Ramos (cell line): Measurements from ENCODE around the gene NRXN3.

ENCODE experiments used
- in situ Hi-C: fragments of 300-500 bp; cut with MboI; formaldehyde crosslinking; loops from one replicate; pipeline ENCODE4 v1.14.3; 2022; ENCODE audit warnings: low sequenced_read_pairs; ENCODE audit not compliant: unreplicated experiment

NRXN3 gene

GRCh38 chr14:79511146-79511545 lies 1341.0 kb downstream of the NRXN3 start:
- in situ Hi-C loops, result no loop called here

- in situ Hi-C loops, result no loop called here
These were observed 1343.3 kb downstream of the NRXN3 start for GRCh38 chr14:79513446-79513845.

- in situ Hi-C loops, result no loop called here
These were observed 1344.5 kb downstream of the NRXN3 start for GRCh38 chr14:79514700-79515099.

- in situ Hi-C loops, result no loop called here
These were observed 1345.0 kb downstream of the NRXN3 start for GRCh38 chr14:79515158-79515557.

- in situ Hi-C loops, result no loop called here
These were observed 1345.8 kb downstream of the NRXN3 start for GRCh38 chr14:79516009-79516408.

- in situ Hi-C loops, result no loop called here
These were observed 1355.2 kb downstream of the NRXN3 start for GRCh38 chr14:79525416-79525815.

- in situ Hi-C loops, result no loop called here
These were observed 1358.7 kb downstream of the NRXN3 start for GRCh38 chr14:79528828-79529416.

GRCh38 chr14:79530555-79530954 lies 1360.4 kb downstream of the NRXN3 start:
- in situ Hi-C loops, result no loop called here

GRCh38 chr14:79534703-79535353 lies 1364.7 kb downstream of the NRXN3 start:
- in situ Hi-C loops, result no loop called here

- in situ Hi-C loops, result no loop called here
These were observed 1370.2 kb downstream of the NRXN3 start for GRCh38 chr14:79540394-79540793.

GRCh38 chr14:79542121-79542520 lies 1371.9 kb downstream of the NRXN3 start:
- in situ Hi-C loops, result no loop called here

GRCh38 chr14:79543348-79543747 lies 1373.2 kb downstream of the NRXN3 start:
- in situ Hi-C loops, result no loop called here

- in situ Hi-C loops, result no loop called here
These were observed 1374.0 kb downstream of the NRXN3 start for GRCh38 chr14:79543967-79544697.

- in situ Hi-C loops, result no loop called here
These were observed 1374.5 kb downstream of the NRXN3 start for GRCh38 chr14:79544698-79545070.

GRCh38 chr14:79548836-79549235 lies 1378.7 kb downstream of the NRXN3 start:
- in situ Hi-C loops, result no loop called here

GRCh38 chr14:79549515-79549914 lies 1379.3 kb downstream of the NRXN3 start:
- in situ Hi-C loops, result no loop called here

GRCh38 chr14:79551523-79551922 lies 1381.3 kb downstream of the NRXN3 start:
- in situ Hi-C loops, result no loop called here

GRCh38 chr14:79552778-79553177 lies 1382.6 kb downstream of the NRXN3 start:
- in situ Hi-C loops, result no loop called here

GRCh38 chr14:79554816-79555215 lies 1384.6 kb downstream of the NRXN3 start:
- in situ Hi-C loops, result no loop called here

GRCh38 chr14:79555429-79555828 lies 1385.3 kb downstream of the NRXN3 start:
- in situ Hi-C loops, result no loop called here

GRCh38 chr14:79557309-79557708 lies 1387.1 kb downstream of the NRXN3 start:
- in situ Hi-C loops, result no loop called here

- in situ Hi-C loops, result no loop called here
These were observed 1392.0 kb downstream of the NRXN3 start for GRCh38 chr14:79562185-79562584.
